PC-9 (cell line): ENCODE data around the gene ECE1.

Source experiments
- CTCF ChIP-seq: fragments of 200-600 bp; sonication (generic); conservative IDR thresholded peaks from 2 replicates; pipeline ENCODE4 v1.6.1; 2017; ENCODE audit warnings: mixed run types, antibody characterized with exemption, mild to moderate bottlenecking, moderate library complexity
- EZH2 ChIP-seq: fragments of 200-600 bp; sonication (generic); IDR thresholded peaks from 2 replicates; pipeline ENCODE4 v1.8.0; 2017; ENCODE audit warnings: antibody characterized with exemption, low read depth

- TF ChIP-seq EZH2 (no peak), CTCF (no peak)
These were observed 27.2 kb downstream of the ECE1 start for GRCh38 chr1:21263052-21263429.
